ENCODE results near the gene ETS1. TPM values are rescaled to one million over a fixed set of nuclear protein-coding genes. Genes with fewer than 3 reads are reported as not detected.

ETS1 gene
- total and polyA plus RNA-seq, 2 experiments from 2014 or later = 1.7 to 10.2 TPM

- Histone ChIP-seq H3K4me1 (ENCODE audit: low read depth) (peaks cover 4% of the 10 kb centered on the region), H3K4me3 (no peak overlapping the region), H3K9me3 (ENCODE audit: low read depth) (no peaks in the 10 kb centered on the region), H3K36me3 (no peaks in the 10 kb centered on the region), H3K27ac (no peak overlapping the region), H3K27me3 (peaks cover 33% of the 10 kb centered on the region)
- TF ChIP-seq CTCF (IDR thresholded peaks at IDR 0.05; ENCODE audit: low read depth, low read length) = no peak
- DNase-seq (ENCODE audit: low read depth in 1 of 2, low spot score in 1 of 2) = no peak
These were observed 14.4 kb downstream of the ETS1 start for GRCh38 chr11:128572965-128573364.

- no peak for DNase-seq (ENCODE audit: low read depth in 1 of 2, low spot score in 1 of 2)
- no peaks in the 10 kb centered on the region for H3K4me1 ChIP-seq (ENCODE audit: low read depth)
- no peak overlapping the region for H3K27ac ChIP-seq
- H3K27me3 ChIP-seq = peaks cover 36% of the 10 kb centered on the region
- H3K4me3 ChIP-seq = no peak overlapping the region
- no peaks in the 10 kb centered on the region for H3K9me3 ChIP-seq (ENCODE audit: low read depth)
- H3K36me3 ChIP-seq = no peaks in the 10 kb centered on the region
- no peak for TF ChIP-seq CTCF (IDR thresholded peaks at IDR 0.05; ENCODE audit: low read depth, low read length)
These were observed 16.7 kb downstream of the ETS1 start for GRCh38 chr11:128570632-128571031.

DNA sequence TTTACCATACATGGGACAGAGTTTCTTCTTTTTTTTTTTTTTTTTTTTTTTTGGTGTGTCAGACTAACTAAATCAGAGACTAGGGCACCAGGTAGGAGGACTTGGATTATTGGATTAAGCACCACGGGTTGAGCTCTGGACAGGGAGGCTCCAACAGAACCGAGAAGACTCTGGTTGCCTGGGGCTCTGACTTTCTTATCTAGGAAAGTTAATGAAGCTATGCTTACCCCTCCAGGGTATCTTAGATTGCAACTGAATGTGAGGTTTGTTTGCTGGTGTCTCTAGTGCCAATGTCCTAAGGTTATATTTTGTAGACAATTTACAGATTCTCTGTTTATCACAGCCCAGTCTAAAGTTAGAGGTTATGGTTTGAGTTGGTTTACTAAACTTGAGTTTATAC is 18.1 kb downstream of the ETS1 start:
- Histone ChIP-seq H3K27ac (no peak overlapping the region), H3K4me1 (ENCODE audit: low read depth) (no peaks in the 10 kb centered on the region), H3K36me3 (no peaks in the 10 kb centered on the region), H3K9me3 (ENCODE audit: low read depth) (no peaks in the 10 kb centered on the region), H3K4me3 (no peak overlapping the region), H3K27me3 (peaks cover 39% of the 10 kb centered on the region)
- DNase-seq (ENCODE audit: low read depth in 1 of 2, low spot score in 1 of 2) = no peak
- TF ChIP-seq CTCF (IDR thresholded peaks at IDR 0.05; ENCODE audit: low read depth, low read length) = no peak

- no peak for TF ChIP-seq CTCF (IDR thresholded peaks at IDR 0.05; ENCODE audit: low read depth, low read length)
- H3K9me3 ChIP-seq (ENCODE audit: low read depth) = no peaks in the 10 kb centered on the region
- no peak for DNase-seq (ENCODE audit: low read depth in 1 of 2, low spot score in 1 of 2)
- no peak overlapping the region for H3K4me3 ChIP-seq
- H3K36me3 ChIP-seq = no peaks in the 10 kb centered on the region
- H3K27me3 ChIP-seq = peaks cover 47% of the 10 kb centered on the region
- no peak overlapping the region for H3K27ac ChIP-seq
- H3K4me1 ChIP-seq (ENCODE audit: low read depth) = no peaks in the 10 kb centered on the region
These were observed 19.1 kb downstream of the ETS1 start for GRCh38 chr11:128568166-128568778.

DNA sequence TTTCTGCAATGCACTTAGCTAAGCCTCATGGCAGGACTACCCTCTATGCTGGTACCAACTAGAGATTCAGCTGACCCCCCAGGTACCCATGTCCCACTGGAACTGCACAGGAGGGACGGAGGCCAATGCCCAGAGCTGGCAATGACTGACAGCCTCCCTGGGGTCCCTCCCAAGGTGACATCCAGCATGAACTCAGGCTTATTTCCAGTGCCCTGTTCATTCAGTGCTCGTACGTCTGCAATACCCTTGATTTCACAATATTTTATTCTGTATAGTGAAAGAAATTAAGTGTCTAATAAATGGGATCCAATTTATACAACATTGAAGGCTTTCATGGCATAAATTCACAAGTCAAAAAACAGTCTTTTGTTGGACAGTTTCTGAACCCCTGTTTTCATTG is 20.2 kb downstream of the ETS1 start:
- no peak for DNase-seq (ENCODE audit: low read depth in 1 of 2, low spot score in 1 of 2)
- Histone ChIP-seq H3K4me1 (ENCODE audit: low read depth) (no peaks in the 10 kb centered on the region), H3K27ac (no peak overlapping the region), H3K9me3 (ENCODE audit: low read depth) (no peaks in the 10 kb centered on the region), H3K36me3 (no peaks in the 10 kb centered on the region), H3K4me3 (no peak overlapping the region), H3K27me3 (peaks cover 52% of the 10 kb centered on the region)
- no peak for TF ChIP-seq CTCF (IDR thresholded peaks at IDR 0.05; ENCODE audit: low read depth, low read length)
